HAP-1 (cell line): ENCODE data around the gene NAA20.

Experiments
- DNase-seq, 2 experiments: peaks; one replicate each; pipeline ENCODE4 v3.0.0-alpha.2; 2016 to 2020; ENCODE audit warnings: low spot score in 2 of 2
- H3K27me3 ChIP-seq: fragments of 250-450 bp; sonication (Bioruptor Pico); 2 replicates; pipeline ENCODE4 v1.5.1; 2020; ENCODE audit warnings: low read depth, mild to moderate bottlenecking, moderate library complexity
- H3K36me3 ChIP-seq: fragments of 250-450 bp; sonication (Bioruptor Pico); replicated peaks from 2 replicates; pipeline ENCODE4 v1.5.1; 2020; ENCODE audit warnings: mild to moderate bottlenecking
- H3K4me1 ChIP-seq: fragments of 250-450 bp; sonication (Bioruptor Pico); 2 replicates; pipeline ENCODE4 v1.5.1; 2020; ENCODE audit warnings: mild to moderate bottlenecking
- H3K4me3 ChIP-seq: fragments of 250-450 bp; sonication (Bioruptor Pico); 2 replicates; pipeline ENCODE4 v1.5.1; 2020; ENCODE audit warnings: mild to moderate bottlenecking, moderate library complexity
- H3K9me3 ChIP-seq: fragments of 250-450 bp; sonication (Bioruptor Pico); 2 replicates; pipeline ENCODE4 v1.5.1; 2020; ENCODE audit warnings: mild to moderate bottlenecking, moderate library complexity
- in situ Hi-C: fragments of 300-500 bp; cut with MboI; formaldehyde crosslinking; loops from 3 replicates; pipeline ENCODE4 v1.14.3; 2020; ENCODE audit warnings: low sequenced_read_pairs, inconsistent platforms, mixed read lengths

The NAA20 gene

GRCh38 chr20:19976595-19977372, 40.4 kb upstream of the NAA20 start:
- Histone ChIP-seq H3K4me3 (no peak overlapping the region), H3K27me3 (no peaks in the 10 kb centered on the region), H3K9me3 (no peaks in the 10 kb centered on the region), H3K4me1 (peaks cover 14% of the 10 kb centered on the region), H3K36me3 (no peaks in the 10 kb centered on the region)
- peak; percentile 69 to 70 for DNase-seq
- in situ Hi-C loops = loop anchor here (25.0 kb wide), 1 partner anchor 289 kb away; no protein-coding TSS in a partner anchor

GRCh38 chr20:19977373-19977770, 39.8 kb upstream of the NAA20 start:
- H3K4me3 ChIP-seq = no peak overlapping the region
- peaks cover 14% of the 10 kb centered on the region for H3K4me1 ChIP-seq
- DNase-seq = no peak
- in situ Hi-C loops = loop anchor here (25.0 kb wide), 1 partner anchor 290 kb away; no protein-coding TSS in a partner anchor
- H3K27me3 ChIP-seq = no peaks in the 10 kb centered on the region
- H3K36me3 ChIP-seq = no peaks in the 10 kb centered on the region
- H3K9me3 ChIP-seq = no peaks in the 10 kb centered on the region

- DNase-seq = no peak
- in situ Hi-C loops = loop anchor here (25.0 kb wide), 1 partner anchor 291 kb away; no protein-coding TSS in a partner anchor
- Histone ChIP-seq H3K9me3 (no peaks in the 10 kb centered on the region), H3K27me3 (no peaks in the 10 kb centered on the region), H3K4me3 (no peak overlapping the region), H3K4me1 (peaks cover 14% of the 10 kb centered on the region), H3K36me3 (no peaks in the 10 kb centered on the region)
Observed at GRCh38 chr20:19978511-19979210, 38.5 kb upstream of the NAA20 start.

GRCh38 chr20:19981031-19981451, 36.1 kb upstream of the NAA20 start:
- no peak overlapping the region for H3K4me3 ChIP-seq
- H3K27me3 ChIP-seq = no peaks in the 10 kb centered on the region
- no peaks in the 10 kb centered on the region for H3K9me3 ChIP-seq
- in situ Hi-C loops = loop anchor here (25.0 kb wide), 1 partner anchor 294 kb away; no protein-coding TSS in a partner anchor
- no peak for DNase-seq
- H3K4me1 ChIP-seq = peaks cover 14% of the 10 kb centered on the region
- no peaks in the 10 kb centered on the region for H3K36me3 ChIP-seq

- in situ Hi-C loops = loop anchor here (25.0 kb wide), 1 partner anchor 299 kb away; no protein-coding TSS in a partner anchor
- Histone ChIP-seq H3K4me1 (peaks cover 2% of the 10 kb centered on the region; the same call in 1 of the 2 replicates), H3K36me3 (no peaks in the 10 kb centered on the region), H3K4me3 (no peak overlapping the region), H3K9me3 (no peaks in the 10 kb centered on the region), H3K27me3 (no peaks in the 10 kb centered on the region)
- DNase-seq = no peak
Observed at GRCh38 chr20:19986419-19986818, 30.7 kb upstream of the NAA20 start.

- peaks cover 3% of the 10 kb centered on the region; the same call in 1 of the 2 replicates for H3K4me1 ChIP-seq
- H3K27me3 ChIP-seq = no peaks in the 10 kb centered on the region
- in situ Hi-C loops = loop anchor here (25.0 kb wide), 1 partner anchor 300 kb away; no protein-coding TSS in a partner anchor
- no peaks in the 10 kb centered on the region for H3K9me3 ChIP-seq
- H3K36me3 ChIP-seq = no peaks in the 10 kb centered on the region
- no peak overlapping the region for H3K4me3 ChIP-seq
- no peak for DNase-seq
Observed at GRCh38 chr20:19987046-19987445, 30.1 kb upstream of the NAA20 start.

- Histone ChIP-seq H3K27me3 (no peaks in the 10 kb centered on the region), H3K4me3 (no peak overlapping the region), H3K9me3 (no peaks in the 10 kb centered on the region), H3K4me1 (peaks cover 21% of the 10 kb centered on the region), H3K36me3 (no peaks in the 10 kb centered on the region)
- DNase-seq = no peak
- in situ Hi-C loops = loop anchor here (10.0 to 25.0 kb wide), 2 partner anchors 206 to 304 kb away; no protein-coding TSS in a partner anchor
Observed at GRCh38 chr20:19990850-19991249, 26.3 kb upstream of the NAA20 start.

GRCh38 chr20:19991308-19991707, 25.9 kb upstream of the NAA20 start:
- DNase-seq = no peak
- in situ Hi-C loops = loop anchor here (10.0 to 25.0 kb wide), 2 partner anchors 207 to 304 kb away; no protein-coding TSS in a partner anchor
- Histone ChIP-seq H3K27me3 (no peaks in the 10 kb centered on the region), H3K9me3 (no peaks in the 10 kb centered on the region), H3K4me1 (peaks cover 21% of the 10 kb centered on the region), H3K4me3 (no peak overlapping the region), H3K36me3 (no peaks in the 10 kb centered on the region)

- Histone ChIP-seq H3K36me3 (no peaks in the 10 kb centered on the region), H3K4me3 (no peak overlapping the region), H3K9me3 (no peaks in the 10 kb centered on the region), H3K4me1 (peaks cover 21% of the 10 kb centered on the region), H3K27me3 (no peaks in the 10 kb centered on the region)
- in situ Hi-C loops = loop anchor here (10.0 to 25.0 kb wide), 2 partner anchors 207 to 305 kb away; no protein-coding TSS in a partner anchor
- DNase-seq = no peak
Observed at GRCh38 chr20:19991854-19992253, 25.3 kb upstream of the NAA20 start.

GRCh38 chr20:19992996-19993908, 23.9 kb upstream of the NAA20 start:
- peak; percentile 67 to 79 for DNase-seq
- H3K4me3 ChIP-seq = no peak overlapping the region
- peaks cover 21% of the 10 kb centered on the region for H3K4me1 ChIP-seq
- in situ Hi-C loops = loop anchor here (10.0 to 25.0 kb wide), 2 partner anchors 208 to 306 kb away; no protein-coding TSS in a partner anchor
- no peaks in the 10 kb centered on the region for H3K27me3 ChIP-seq
- H3K9me3 ChIP-seq = no peaks in the 10 kb centered on the region
- H3K36me3 ChIP-seq = no peaks in the 10 kb centered on the region

- DNase-seq = no peak
- H3K4me1 ChIP-seq = peaks cover 21% of the 10 kb centered on the region
- no peaks in the 10 kb centered on the region for H3K9me3 ChIP-seq
- in situ Hi-C loops = loop anchor here (10.0 to 25.0 kb wide), 2 partner anchors 209 to 307 kb away; no protein-coding TSS in a partner anchor
- H3K4me3 ChIP-seq = no peak overlapping the region
- H3K27me3 ChIP-seq = no peaks in the 10 kb centered on the region
- no peaks in the 10 kb centered on the region for H3K36me3 ChIP-seq
Observed at GRCh38 chr20:19993958-19994669, 23.0 kb upstream of the NAA20 start.

GRCh38 chr20:19995220-19995863, 21.8 kb upstream of the NAA20 start:
- Histone ChIP-seq H3K36me3 (no peaks in the 10 kb centered on the region), H3K4me1 (peaks cover 21% of the 10 kb centered on the region), H3K4me3 (no peak overlapping the region), H3K27me3 (no peaks in the 10 kb centered on the region), H3K9me3 (no peaks in the 10 kb centered on the region)
- in situ Hi-C loops = loop anchor here (10.0 to 25.0 kb wide), 2 partner anchors 211 to 308 kb away; no protein-coding TSS in a partner anchor
- peak; percentile 53 for DNase-seq
